ENCODE measurements around the gene ST6GAL1. TPM values are rescaled to one million over a fixed set of nuclear protein-coding genes. Genes with fewer than 3 reads are reported as not detected.
"Not testable (repeated sequence)": the region's sequence is repeated elsewhere in the genome, so short reads cannot be mapped to it uniquely, and the experiment has no call there.

Gene ST6GAL1
- total and polyA plus RNA-seq, 8 donors: 3.8 to 31.0 (median 13.5) TPM

GRCh38 chr3:187051724-187052366, 121.5 kb downstream of the ST6GAL1 start:
- Histone ChIP-seq H3K4me3 (no peak overlapping the region), H3K4me1 (no peaks in the 10 kb centered on the region), H3K27me3 (no peaks in the 10 kb centered on the region), H3K9me3 (peaks cover 0 to 16% (median 8%) of the 10 kb centered on the region in 4 donors), H3K36me3 (peaks cover 0 to 29% (median 26%) of the 10 kb centered on the region in 4 donors), H3K27ac (no peak overlapping the region)
- DNase-seq: no peak
- no peak for TF ChIP-seq POLR2A (IDR thresholded peaks at IDR 0.05)
- no peak for TF ChIP-seq POLR2AphosphoS5 (IDR thresholded peaks at IDR 0.05)
- TF ChIP-seq EP300 (IDR thresholded peaks at IDR 0.05): no peak
- no peak for TF ChIP-seq CTCF (IDR thresholded peaks at IDR 0.05)
- WGBS, 5 donors: 93 to 99% (median 98%) methylated on average over 3 of the region's 3 CpGs
- intact Hi-C loops (cut with DNase I; ENCODE audit: low total_unique reads): no loop called here

GRCh38 chr3:187052427-187052826, 122.1 kb downstream of the ST6GAL1 start:
- intact Hi-C loops (cut with DNase I; ENCODE audit: low total_unique reads); DNase-seq; H3K27ac ChIP-seq; H3K4me1 ChIP-seq; H3K4me3 ChIP-seq; H3K27me3 ChIP-seq: not testable (repeated sequence)
- H3K9me3 ChIP-seq: peaks cover 0 to 19% (median 11%) of the 10 kb centered on the region in 4 donors
- peaks cover 0 to 29% (median 29%) of the 10 kb centered on the region in 4 donors for H3K36me3 ChIP-seq
- WGBS, 5 donors: 91 to 100% (median 98%) methylated on average over 2 of the region's 2 CpGs

- Histone ChIP-seq H3K36me3 (peaks cover 0 to 49% (median 39%) of the 10 kb centered on the region in 4 donors), H3K9me3 (peaks cover 0 to 26% (median 16%) of the 10 kb centered on the region in 4 donors)
- DNase-seq; H3K4me3 ChIP-seq; H3K27ac ChIP-seq; intact Hi-C loops (cut with DNase I; ENCODE audit: low total_unique reads); H3K27me3 ChIP-seq; H3K4me1 ChIP-seq: not testable (repeated sequence)
- WGBS, 5 donors: 92 to 98% (median 97%) methylated on average over 2 of the region's 2 CpGs
Observed at GRCh38 chr3:187054433-187054832, 124.1 kb downstream of the ST6GAL1 start.

GRCh38 chr3:187057803-187058202, 127.5 kb downstream of the ST6GAL1 start:
- H3K27ac ChIP-seq; intact Hi-C loops (cut with DNase I; ENCODE audit: low total_unique reads); H3K4me3 ChIP-seq; H3K4me1 ChIP-seq; H3K27me3 ChIP-seq; DNase-seq: not testable (repeated sequence)
- 73 to 96% (median 84%) methylated on average over 9 to 10 of the region's 10 CpGs for WGBS, 5 donors
- peaks cover 0 to 38% (median 23%) of the 10 kb centered on the region in 4 donors for H3K36me3 ChIP-seq
- peaks cover 0 to 26% (median 16%) of the 10 kb centered on the region in 4 donors for H3K9me3 ChIP-seq

- DNase-seq: no peak
- Histone ChIP-seq H3K9me3 (peaks cover 0 to 15% (median 5%) of the 10 kb centered on the region in 4 donors), H3K27me3 (no peaks in the 10 kb centered on the region), H3K4me3 (no peak overlapping the region), H3K4me1 (peaks cover 0 to 29% (median 20%) of the 10 kb centered on the region in 4 donors), H3K27ac (no peak overlapping the region), H3K36me3 (peaks cover 0 to 31% (median 15%) of the 10 kb centered on the region in 4 donors)
- WGBS, 5 donors: 58 to 89% (median 77%) methylated on average over 3 of the region's 3 CpGs
- intact Hi-C loops (cut with DNase I; ENCODE audit: low total_unique reads): no loop called here
- no peak for TF ChIP-seq POLR2A (IDR thresholded peaks at IDR 0.05)
- TF ChIP-seq CTCF (IDR thresholded peaks at IDR 0.05): no peak
- TF ChIP-seq POLR2AphosphoS5 (IDR thresholded peaks at IDR 0.05): no peak
- no peak for TF ChIP-seq EP300 (IDR thresholded peaks at IDR 0.05)
Observed at GRCh38 chr3:187061748-187062147, 131.4 kb downstream of the ST6GAL1 start.

GRCh38 chr3:187062526-187063177, 132.3 kb downstream of the ST6GAL1 start:
- peaks cover 0 to 24% (median 12%) of the 10 kb centered on the region in 4 donors for H3K36me3 ChIP-seq
- H3K4me1 ChIP-seq: peaks cover 0 to 29% (median 20%) of the 10 kb centered on the region in 4 donors
- H3K27ac ChIP-seq: peak overlapping the region in 2 of 5 donors; percentile 64 to 66
- peaks cover 0 to 7% (median 3%) of the 10 kb centered on the region in 4 donors for H3K9me3 ChIP-seq
- TF ChIP-seq POLR2A (IDR thresholded peaks at IDR 0.05) (no peak), CTCF (IDR thresholded peaks at IDR 0.05) (no peak), POLR2AphosphoS5 (IDR thresholded peaks at IDR 0.05) (no peak), EP300 (IDR thresholded peaks at IDR 0.05) (no peak)
- intact Hi-C loops (cut with DNase I; ENCODE audit: low total_unique reads): no loop called here
- no peak for DNase-seq
- H3K27me3 ChIP-seq: no peaks in the 10 kb centered on the region
- H3K4me3 ChIP-seq: no peak overlapping the region

Data from stomach (tissue), 9 donors.